HG03469 (cell line): Measurements from ENCODE around the gene C7orf25.

Source experiments
- ATAC-seq: cut with Tn5 transposase; IDR thresholded peaks from one replicate; pipeline ENCODE4 v1.9.1; 2021; ENCODE audit warnings: mild to moderate bottlenecking, moderate library complexity, moderate number of reproducible peaks; ENCODE audit not compliant: unreplicated experiment

Gene C7orf25

GRCh38 chr7:42911454-42912447, at the start of gene C7orf25:
TSS of gene C7orf25 (minus strand) at chr7:42912070. CDS start at chr7:42910900, 1,170 bp downstream.
- peak; percentile 86 for ATAC-seq

GRCh38 chr7:42961170-42961569, 49.3 kb upstream of the C7orf25 start:
- no peak for ATAC-seq

GRCh38 chr7:42960762-42961161, 48.9 kb upstream of the C7orf25 start:
- ATAC-seq: no peak

GRCh38 chr7:42959549-42959948, 47.7 kb upstream of the C7orf25 start:
- ATAC-seq: no peak

GRCh38 chr7:42956062-42956461, 44.2 kb upstream of the C7orf25 start:
- ATAC-seq: no peak

GRCh38 chr7:42953994-42954393, 42.1 kb upstream of the C7orf25 start:
- ATAC-seq: no peak

GRCh38 chr7:42952328-42952727, 40.5 kb upstream of the C7orf25 start:
- ATAC-seq: no peak

- no peak for ATAC-seq
These were observed 38.5 kb upstream of the C7orf25 start for GRCh38 chr7:42950417-42950816.

GRCh38 chr7:42947521-42947920, 35.7 kb upstream of the C7orf25 start:
- ATAC-seq: no peak

- no peak for ATAC-seq
These were observed 34.7 kb upstream of the C7orf25 start for GRCh38 chr7:42946627-42946950.

- no peak for ATAC-seq
These were observed 34.2 kb upstream of the C7orf25 start for GRCh38 chr7:42945821-42946626.

- no peak for ATAC-seq
These were observed 29.3 kb upstream of the C7orf25 start for GRCh38 chr7:42940985-42941847.

GRCh38 chr7:42939457-42940240, 27.8 kb upstream of the C7orf25 start:
- ATAC-seq: no peak

GRCh38 chr7:42935861-42936260, 24.0 kb upstream of the C7orf25 start:
- no peak for ATAC-seq

GRCh38 chr7:42934291-42934690, 22.4 kb upstream of the C7orf25 start:
- ATAC-seq: no peak

- ATAC-seq: no peak
These were observed 21.1 kb upstream of the C7orf25 start for GRCh38 chr7:42932811-42933591.

- peak; percentile 97 for ATAC-seq
These were observed 20.2 kb upstream of the C7orf25 start, which contains the start of the genes MRPL32 and PSMA2 for GRCh38 chr7:42931834-42932651. TSS of gene MRPL32 (plus strand) at chr7:42932376. CDS start at chr7:42932387, 11 bp downstream. TSS of gene PSMA2 (minus strand) at chr7:42932174. CDS start at chr7:42932158, 16 bp downstream.

- no peak for ATAC-seq
These were observed 19.6 kb upstream of the C7orf25 start for GRCh38 chr7:42931447-42931833.
